HG02840 (cell line): ENCODE data around the gene NRROS.

Experiments
- ATAC-seq: cut with Tn5 transposase; IDR thresholded peaks from one replicate; pipeline ENCODE4 v1.9.1; 2021; ENCODE audit warnings: mild to moderate bottlenecking, moderate library complexity, moderate number of reproducible peaks; ENCODE audit not compliant: unreplicated experiment, low FRiP score

NRROS gene

GRCh38 chr3:196645897-196646665 is 6.6 kb downstream of the NRROS start:
- no peak for ATAC-seq

- ATAC-seq = no peak
Measured at GRCh38 chr3:196646666-196647216, 7.2 kb downstream of the NRROS start.

- no peak for ATAC-seq
Measured at GRCh38 chr3:196650740-196651311, 11.3 kb downstream of the NRROS start.

GRCh38 chr3:196651819-196652218 is 12.3 kb downstream of the NRROS start:
- ATAC-seq = no peak

GRCh38 chr3:196652961-196653795 is 13.7 kb downstream of the NRROS start:
- ATAC-seq = no peak

- no peak for ATAC-seq
Measured at GRCh38 chr3:196654006-196654734, 14.7 kb downstream of the NRROS start.

GRCh38 chr3:196654735-196655090 is 15.2 kb downstream of the NRROS start:
- no peak for ATAC-seq

GRCh38 chr3:196655496-196655895 is 16.0 kb downstream of the NRROS start:
- ATAC-seq = no peak

GRCh38 chr3:196656213-196656612 is 16.7 kb downstream of the NRROS start:
- no peak for ATAC-seq

GRCh38 chr3:196659901-196660351 is 20.4 kb downstream of the NRROS start:
- no peak for ATAC-seq

GRCh38 chr3:196660381-196661166 is 21.1 kb downstream of the NRROS start:
- no peak for ATAC-seq

GRCh38 chr3:196661400-196661799 is 21.9 kb downstream of the NRROS start:
- ATAC-seq = no peak

- no peak for ATAC-seq
Measured at GRCh38 chr3:196662033-196662432, 22.5 kb downstream of the NRROS start.

- ATAC-seq = no peak
Measured at GRCh38 chr3:196662711-196663571, 23.4 kb downstream of the NRROS start.

GRCh38 chr3:196666001-196666867 is 26.7 kb downstream of the NRROS start:
- ATAC-seq = no peak

GRCh38 chr3:196667056-196667825 is 27.7 kb downstream of the NRROS start:
- no peak for ATAC-seq

GRCh38 chr3:196670339-196670738 is 30.8 kb downstream of the NRROS start:
- ATAC-seq = no peak
